HCT116 (cell line): ENCODE measurements around the gene ALDH3B1. TPM values are rescaled to one million over a fixed set of nuclear protein-coding genes. Genes with fewer than 3 reads are reported as not detected.
A peak's percentile ranks its signal among the peaks of the same experiment; 100 is the strongest.

Experiments
- ATAC-seq: fragments of 200-7000 bp; cut with Tn5 transposase; 2 replicates; pipeline ENCODE4 v1.9.1; 2020; ENCODE audit warnings: mild to moderate bottlenecking, moderate library complexity
- BruUV-seq: library from RNA; stranded (reverse); fragments of 400-500 nt; replicated peaks from 2 replicates; lab custom pipeline; 2021; lab: Mats Ljungman, UMichigan
- CTCF ChIA-PET: fragments of 300-600 bp; sonication (Branson Sonifier 250); formaldehyde crosslinking; loops from one replicate; lab custom pipeline; 2021; ENCODE audit warnings: antibody characterized with exemption; lab: Charles Lee
- POLR2A ChIA-PET: fragments of 300-600, 350-600 bp; sonication (Branson Sonifier 250); formaldehyde crosslinking; loops from one replicate; lab custom pipeline; 2021; ENCODE audit warnings: antibody characterized with exemption; lab: Charles Lee
- RAD21 ChIA-PET, 2 experiments: fragments of 300-600 bp; sonication (Branson Sonifier 250); formaldehyde crosslinking; loops; one replicate each; lab custom pipeline; 2023; ENCODE audit warnings: low total read pairs in 2 of 2; ENCODE audit not compliant: uncharacterized antibody in 2 of 2, unreplicated experiment in 2 of 2, low non-redundant PET in 1 of 2; lab: Charles Lee
- DNase-seq: peaks from one replicate; pipeline ENCODE4 v3.0.0-alpha.2; 2010; ENCODE audit warnings: low read depth, low spot score
- H2AFZ ChIP-seq: fragments of 200-600 bp; shearing (Covaris generic), sonication (generic); 2 replicates; pipeline ENCODE4 v1.6.1; 2017; ENCODE audit warnings: low read depth, mixed run types, mixed read lengths, antibody characterized with exemption, low read length; ENCODE audit not compliant: poor library complexity, severe bottlenecking
- H3K27ac ChIP-seq: 2 replicates; pipeline ENCODE4 v1.5.1; 2012; ENCODE audit warnings: low read depth, low read length
- H3K27me3 ChIP-seq: fragments of 200-600 bp; sonication (generic); 2 replicates; pipeline ENCODE4 v1.6.1; 2016; ENCODE audit warnings: mixed run types, low read length, mixed read lengths; ENCODE audit not compliant: insufficient read depth
- H3K36me3 ChIP-seq, 2 experiments: fragments of 200-500 bp in 1 of 2; fragments of 200-600 bp in 1 of 2; sonication (Bioruptor generic) in 1 of 2; sonication (generic) in 1 of 2; 2 replicates each; pipeline versions ENCODE4 v1.5.1 to v1.6.1; 2014 to 2016; ENCODE audit warnings: low read length in 2 of 2, inconsistent platforms in 1 of 2, mixed read lengths in 1 of 2, mixed run types in 1 of 2; ENCODE audit not compliant: insufficient read depth in 2 of 2, control insufficient read depth in 1 of 2
- H3K4me1 ChIP-seq, 2 experiments: fragments of 200-600 bp in 1 of 2; sonication (generic) in 1 of 2; 2 replicates each; pipeline versions ENCODE4 v1.5.1 to v1.6.1; 2012 to 2017; ENCODE audit warnings: low read length in 2 of 2, inconsistent platforms in 1 of 2, mild to moderate bottlenecking in 1 of 2, mixed read lengths in 1 of 2, mixed run types in 1 of 2, moderate library complexity in 1 of 2; ENCODE audit not compliant: insufficient read depth in 2 of 2, control insufficient read depth in 1 of 2
- H3K4me2 ChIP-seq: fragments of 200-600 bp; sonication (generic); 2 replicates; pipeline ENCODE4 v1.6.1; 2017; ENCODE audit warnings: mixed run types, low read length, mixed read lengths
- H3K4me3 ChIP-seq, 2 experiments: fragments of 200-600 bp in 1 of 2; sonication (generic) in 1 of 2; replicated peaks in 1 of 2; 2 replicates each; pipeline ENCODE4 v1.5.1; 2011 to 2016; ENCODE audit warnings: low read length in 2 of 2, control low read depth in 1 of 2, low read depth in 1 of 2, mild to moderate bottlenecking in 1 of 2, mixed read lengths in 1 of 2, mixed run types in 1 of 2
- H3K79me2 ChIP-seq: fragments of 200-600 bp; sonication (generic); 2 replicates; pipeline ENCODE4 v1.6.1; 2017; ENCODE audit warnings: mild to moderate bottlenecking, mixed run types, low read length, moderate library complexity, mixed read lengths; ENCODE audit not compliant: insufficient read depth
- H3K9ac ChIP-seq: fragments of 200-600 bp; sonication (generic); 2 replicates; pipeline ENCODE4 v1.6.1; 2016; ENCODE audit warnings: low read length, mixed read lengths
- H3K9me2 ChIP-seq: fragments of 200-600 bp; sonication (generic), shearing (Covaris generic); 2 replicates; pipeline ENCODE4 v1.6.1; 2017; ENCODE audit warnings: mixed run types, mild to moderate bottlenecking, moderate library complexity; ENCODE audit not compliant: insufficient read depth
- H3K9me3 ChIP-seq, 2 experiments: fragments of 200-500 bp in 1 of 2; fragments of 200-600 bp in 1 of 2; sonication (Bioruptor generic) in 1 of 2; sonication (generic) in 1 of 2; 2 replicates each; pipeline ENCODE4 v1.6.1; 2014 to 2017; ENCODE audit warnings: low read length in 2 of 2, mixed read lengths in 2 of 2, inconsistent platforms in 1 of 2, low read depth in 1 of 2, mild to moderate bottlenecking in 1 of 2, mixed run types in 1 of 2, moderate library complexity in 1 of 2; ENCODE audit not compliant: control insufficient read depth in 1 of 2, insufficient read depth in 1 of 2
- H4K20me1 ChIP-seq: fragments of 200-600 bp; sonication (generic), shearing (Covaris generic); 2 replicates; pipeline ENCODE4 v1.6.1; 2017; ENCODE audit warnings: mixed run types, mild to moderate bottlenecking, moderate library complexity; ENCODE audit not compliant: insufficient read depth
- CTCF ChIP-seq, 3 experiments: fragments of 200-600 bp in 1 of 3; sonication (generic) in 1 of 3; IDR thresholded peaks in 2 of 3; conservative IDR thresholded peaks in 1 of 3; 2 replicates each; pipeline ENCODE4 v1.5.1; 2012 to 2017; ENCODE audit warnings: low read depth in 2 of 3, low read length in 2 of 3, antibody characterized with exemption in 1 of 3, borderline replicate concordance in 1 of 3, control low read depth in 1 of 3, mild to moderate bottlenecking in 1 of 3, mixed read lengths in 1 of 3, mixed run types in 1 of 3, moderate library complexity in 1 of 3; ENCODE audit not compliant: insufficient read depth in 1 of 3
- EGR1 ChIP-seq: IDR thresholded peaks from 2 replicates; pipeline ENCODE4 v1.6.1; 2012; ENCODE audit warnings: low read depth
- ELF1 ChIP-seq: IDR thresholded peaks from 2 replicates; pipeline ENCODE4 v1.6.1; 2012; ENCODE audit warnings: low read depth, borderline replicate concordance
- EZH2phosphoT487 ChIP-seq: fragments of 200-600 bp; IDR thresholded peaks from 2 replicates; pipeline ENCODE4 v1.6.1; 2018; ENCODE audit warnings: antibody characterized with exemption, borderline replicate concordance
- POLR2A ChIP-seq: IDR thresholded peaks from 2 replicates; pipeline ENCODE4 v1.7.0; 2011; ENCODE audit warnings: borderline replicate concordance; ENCODE audit not compliant: insufficient read depth, insufficient read length; ENCODE audit errors: extremely low read depth
- POLR2AphosphoS5 ChIP-seq: IDR thresholded peaks from 2 replicates; pipeline ENCODE4 v1.6.1; 2011; ENCODE audit warnings: mild to moderate bottlenecking, low read depth, low read length, moderate library complexity
- SIN3A ChIP-seq: IDR thresholded peaks from 2 replicates; pipeline ENCODE4 v1.6.1; 2012; ENCODE audit warnings: low read depth
- YY1 ChIP-seq: IDR thresholded peaks from 2 replicates; pipeline ENCODE4 v1.6.1; 2011; ENCODE audit warnings: low read length, low read depth, moderate library complexity, mild to moderate bottlenecking; ENCODE audit not compliant: insufficient replicate concordance; ENCODE audit errors: extremely low read depth
- ZBTB33 ChIP-seq: IDR thresholded peaks from 2 replicates; pipeline ENCODE4 v1.6.1; 2011; ENCODE audit warnings: mild to moderate bottlenecking, low read length, moderate library complexity; ENCODE audit not compliant: insufficient replicate concordance; ENCODE audit errors: extremely low read depth
- intact Hi-C: fragments of 100-400 bp; cut with micrococcal nuclease; formaldehyde crosslinking; loops from 2 replicates; pipeline ENCODE4 v1.10.0; 2022
- total RNA-seq: library from RNA; stranded (reverse); gene quantifications from one replicate; pipeline ENCODE4 v1.2.1, GENCODE V29; 2021; ENCODE audit not compliant: unreplicated experiment

Gene ALDH3B1
- total RNA-seq, 1 experiment from 2014 or later, result 25.5 TPM

- intact Hi-C loops, result no loop called here
- 0 out of 2 replicates have a peak, but pooled peaks cover 4% of the 10 kb centered on the region for H3K79me2 ChIP-seq
- H2AFZ ChIP-seq, result no peak overlapping the region
- H3K4me2 ChIP-seq, result peak overlapping the region; percentile 98
- no peaks in the 10 kb centered on the region for H3K27me3 ChIP-seq
- H3K9ac ChIP-seq, result peak overlapping the region; percentile 78
- CTCF ChIA-PET, result no interaction called here
- H3K36me3 ChIP-seq, result no peaks in the 10 kb centered on the region
- H4K20me1 ChIP-seq, result no peaks in the 10 kb centered on the region
- H3K9me3 ChIP-seq, result no peaks in the 10 kb centered on the region
- no peaks in the 10 kb centered on the region for H3K9me2 ChIP-seq
- peak overlapping the region; percentile 58 to 78 for H3K4me3 ChIP-seq
- H3K4me1 ChIP-seq, result peaks cover 31 to 45% of the 10 kb centered on the region in 2 experiments
- POLR2A ChIA-PET, result interaction anchor here (1.5 kb wide), 1 partner anchor 10 kb away, joined by 3 read pairs; no protein-coding TSS in a partner anchor
- peak; percentile 84 for DNase-seq
- TF ChIP-seq POLR2A, result peak; percentile 93
- TF ChIP-seq EZH2phosphoT487, result no peak
- TF ChIP-seq YY1, result peak; percentile 65
- peak; percentile 66; the same call in 1 of the 2 replicates for TF ChIP-seq POLR2AphosphoS5
- no peak for TF ChIP-seq ELF1
- RAD21 ChIA-PET, result no interaction called here
- H3K27ac ChIP-seq, result peak overlapping the region; percentile 77
- BruUV-seq, result no TSS peak
- ATAC-seq, result peak; percentile 79
Observed at GRCh38 chr11:68004551-68005335, 5.4 kb upstream of the ALDH3B1 start.

- H4K20me1 ChIP-seq, result no peaks in the 10 kb centered on the region
- ChIA-PET POLR2A (no interaction called here), CTCF (no interaction called here), RAD21 (no interaction called here)
- no peak overlapping the region for H3K4me2 ChIP-seq
- ATAC-seq (no peak), DNase-seq (no peak)
- peaks cover 46 to 64% of the 10 kb centered on the region in 2 experiments for H3K4me1 ChIP-seq
- no peaks in the 10 kb centered on the region for H3K36me3 ChIP-seq
- no peak overlapping the region for H3K4me3 ChIP-seq
- H3K27ac ChIP-seq, result no peak overlapping the region
- no peaks in the 10 kb centered on the region for H3K27me3 ChIP-seq
- H3K9ac ChIP-seq, result no peak overlapping the region
- BruUV-seq, result no TSS peak
- intact Hi-C loops, result no loop called here
- no peaks in the 10 kb centered on the region for H3K9me3 ChIP-seq
- no peaks in the 10 kb centered on the region for H3K9me2 ChIP-seq
- 0 out of 2 replicates have a peak, but pooled peaks cover 14% of the 10 kb centered on the region for H3K79me2 ChIP-seq
- no peak overlapping the region for H2AFZ ChIP-seq
- TF ChIP-seq EGR1, result no peak
- no peak for TF ChIP-seq SIN3A
- no peak for TF ChIP-seq CTCF (IDR thresholded peaks at IDR 0.05 in 2 of 3, conservative IDR thresholded peaks at IDR 0.05 in 1 of 3; ENCODE audit: borderline replicate concordance in 1 of 3, insufficient read depth in 1 of 3, low read depth in 2 of 3, low read length in 2 of 3)
- no peak for TF ChIP-seq POLR2AphosphoS5
- no peak for TF ChIP-seq ZBTB33
Observed at GRCh38 chr11:68006606-68007166, 3.4 kb upstream of the ALDH3B1 start.
